22Rv1 (cell line): ENCODE results near the gene PROX1.

ENCODE experiments used
- CTCF ChIP-seq: fragments of 450-650 bp; IDR thresholded peaks from 2 replicates; pipeline ENCODE4 v1.5.1; 2017; ENCODE audit warnings: mild to moderate bottlenecking
- ZFX ChIP-seq: fragments of 450-650 bp; IDR thresholded peaks from 2 replicates; pipeline ENCODE4 v1.6.1; 2017; ENCODE audit warnings: antibody characterized with exemption, borderline replicate concordance

- TF ChIP-seq CTCF, result no peak
- no peak for TF ChIP-seq ZFX
These were observed 7.8 kb downstream of the PROX1 start for GRCh38 chr1:213995603-213996002.
